Mesenchymal stem cell (in vitro differentiated cells and primary cell): ENCODE data around the gene C12orf50. TPM values are rescaled to one million over a fixed set of nuclear protein-coding genes. Genes with fewer than 3 reads are reported as not detected.

Experiments used
- DNase-seq: peaks from one replicate; pipeline ENCODE4 v3.0.0-alpha.2; 2013
- H2AFZ ChIP-seq: one replicate; pipeline ENCODE4 v1.6.1; 2013; ENCODE audit warnings: low read depth, mild to moderate bottlenecking, control low read depth, inconsistent platforms, low read length, moderate library complexity
- H2AK5ac ChIP-seq: 2 replicates; pipeline ENCODE4 v1.6.1; 2013; ENCODE audit warnings: low read length, moderate library complexity, mild to moderate bottlenecking, inconsistent platforms; ENCODE audit not compliant: severe bottlenecking
- H2BK120ac ChIP-seq: one replicate; pipeline ENCODE4 v1.6.1; 2013; ENCODE audit warnings: low read depth, mild to moderate bottlenecking, inconsistent platforms, low read length, moderate library complexity
- H2BK12ac ChIP-seq, 2 experiments: one replicate each; pipeline ENCODE4 v1.6.1; 2013; ENCODE audit warnings: inconsistent platforms in 2 of 2, low read length in 2 of 2, mild to moderate bottlenecking in 2 of 2, moderate library complexity in 2 of 2, control low read depth in 1 of 2
- H2BK15ac ChIP-seq: one replicate; pipeline ENCODE4 v1.6.1; 2013; ENCODE audit warnings: mild to moderate bottlenecking, low read depth, inconsistent platforms; ENCODE audit not compliant: poor library complexity, severe bottlenecking
- H2BK5ac ChIP-seq: 2 replicates; pipeline ENCODE4 v1.6.1; 2013; ENCODE audit warnings: low read depth, mild to moderate bottlenecking, low read length, control low read depth, inconsistent platforms; ENCODE audit not compliant: poor library complexity, severe bottlenecking
- H3K14ac ChIP-seq, 2 experiments: one replicate each; pipeline ENCODE4 v1.6.1; 2013; ENCODE audit warnings: inconsistent platforms in 2 of 2, low read length in 2 of 2, control low read depth in 1 of 2, mild to moderate bottlenecking in 1 of 2, moderate library complexity in 1 of 2
- H3K18ac ChIP-seq, 2 experiments: one replicate each; pipeline ENCODE4 v1.6.1; 2013; ENCODE audit warnings: inconsistent platforms in 2 of 2, low read length in 2 of 2, control low read depth in 1 of 2, low read depth in 1 of 2, mild to moderate bottlenecking in 1 of 2
- H3K23ac ChIP-seq, 2 experiments: one replicate each; pipeline ENCODE4 v1.6.1; 2013; ENCODE audit warnings: inconsistent platforms in 2 of 2, low read length in 2 of 2, mild to moderate bottlenecking in 2 of 2, moderate library complexity in 2 of 2, control low read depth in 1 of 2
- H3K27ac ChIP-seq: 2 replicates; pipeline ENCODE4 v1.5.1; 2013; ENCODE audit warnings: mild to moderate bottlenecking, moderate library complexity, low read length, control low read depth, inconsistent platforms; ENCODE audit not compliant: poor library complexity, severe bottlenecking
- H3K27me3 ChIP-seq, 2 experiments: 2 replicates each; pipeline versions ENCODE4 v1.6.1 to v1.7.0; 2013; ENCODE audit warnings: low read length in 2 of 2, mild to moderate bottlenecking in 2 of 2, moderate library complexity in 2 of 2, control low read depth in 1 of 2, inconsistent platforms in 1 of 2; ENCODE audit not compliant: control insufficient read depth in 1 of 2, insufficient read depth in 1 of 2
- H3K36me3 ChIP-seq, 2 experiments: 2 replicates each; pipeline versions ENCODE4 v1.6.1 to v1.7.0; 2013; ENCODE audit warnings: low read length in 2 of 2, control low read depth in 1 of 2, inconsistent platforms in 1 of 2, low read depth in 1 of 2, mild to moderate bottlenecking in 1 of 2; ENCODE audit not compliant: insufficient read depth in 2 of 2, control insufficient read depth in 1 of 2
- H3K4ac ChIP-seq, 2 experiments: one replicate each; pipeline ENCODE4 v1.6.1; 2013; ENCODE audit warnings: inconsistent platforms in 2 of 2, low read length in 2 of 2, mild to moderate bottlenecking in 2 of 2, moderate library complexity in 2 of 2, control low read depth in 1 of 2, low read depth in 1 of 2
- H3K4me1 ChIP-seq: 2 replicates; pipeline ENCODE4 v1.6.1; 2013; ENCODE audit warnings: low read depth, low read length, control low read depth; ENCODE audit not compliant: control insufficient read depth, insufficient read depth
- H3K4me2 ChIP-seq: 2 replicates; pipeline ENCODE4 v1.6.1; 2013; ENCODE audit warnings: low read length, mild to moderate bottlenecking, inconsistent platforms; ENCODE audit not compliant: poor library complexity, severe bottlenecking
- H3K4me3 ChIP-seq, 2 experiments: 2 replicates each; pipeline versions ENCODE4 v1.5.1 to v1.7.0; 2013; ENCODE audit warnings: low read length in 2 of 2, mild to moderate bottlenecking in 2 of 2, control low read depth in 1 of 2, low read depth in 1 of 2; ENCODE audit not compliant: insufficient read depth in 1 of 2
- H3K79me1 ChIP-seq: replicated peaks from 2 replicates; pipeline ENCODE4 v1.6.1; 2013; ENCODE audit warnings: mild to moderate bottlenecking, control low read depth, low read length, inconsistent platforms; ENCODE audit not compliant: poor library complexity, severe bottlenecking
- H3K9ac ChIP-seq: 2 replicates; pipeline ENCODE4 v1.7.0; 2013; ENCODE audit warnings: mild to moderate bottlenecking, low read length, moderate library complexity
- H3K9me3 ChIP-seq: 2 replicates; pipeline ENCODE4 v1.7.0; 2013; ENCODE audit warnings: mild to moderate bottlenecking, low read length; ENCODE audit not compliant: control insufficient read depth
- H4K8ac ChIP-seq: one replicate; pipeline ENCODE4 v1.6.1; 2013; ENCODE audit warnings: inconsistent platforms, mild to moderate bottlenecking, low read length, moderate library complexity
- H4K91ac ChIP-seq: one replicate; pipeline ENCODE4 v1.6.1; 2013; ENCODE audit warnings: mild to moderate bottlenecking, low read length, inconsistent platforms
- WGBS: methylation state at CpG from one replicate; pipeline ENCODE4 v1.1.7; 2013; ENCODE audit warnings: mixed read lengths; 5-methylcytosine and 5-hydroxymethylcytosine counted together
- polyA plus RNA-seq, 2 experiments: library from polyadenylated mRNA; stranded (reverse); fragments of 200-250 nt; gene quantifications; one replicate each; pipeline ENCODE4 v1.2.3, GENCODE V29; 2013

The C12orf50 gene, protein sequence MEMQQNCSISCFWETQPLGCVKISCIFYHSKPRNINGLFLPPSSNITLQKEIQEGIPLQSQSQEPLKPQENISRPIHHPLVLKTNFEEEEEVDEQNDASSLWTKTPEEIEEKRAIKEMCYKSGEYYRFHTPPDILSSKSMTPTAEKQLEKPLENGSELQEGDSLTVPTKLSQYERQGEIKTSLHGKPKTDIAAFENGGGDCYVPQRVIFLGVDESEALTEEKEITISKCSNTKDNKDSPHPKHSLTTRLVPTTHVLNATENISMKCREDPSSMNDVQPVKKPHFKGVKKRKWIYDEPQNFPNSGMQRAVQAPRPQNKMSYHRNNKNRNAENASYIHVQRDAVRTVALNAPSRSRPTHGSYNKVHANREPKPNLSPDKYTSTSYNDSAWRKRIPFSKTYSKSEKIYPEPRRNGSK
- polyA plus RNA-seq (2013, experiment 1 of 2) = 0.04 TPM
- 0.01 TPM for polyA plus RNA-seq (2013, experiment 2 of 2)

DNA sequence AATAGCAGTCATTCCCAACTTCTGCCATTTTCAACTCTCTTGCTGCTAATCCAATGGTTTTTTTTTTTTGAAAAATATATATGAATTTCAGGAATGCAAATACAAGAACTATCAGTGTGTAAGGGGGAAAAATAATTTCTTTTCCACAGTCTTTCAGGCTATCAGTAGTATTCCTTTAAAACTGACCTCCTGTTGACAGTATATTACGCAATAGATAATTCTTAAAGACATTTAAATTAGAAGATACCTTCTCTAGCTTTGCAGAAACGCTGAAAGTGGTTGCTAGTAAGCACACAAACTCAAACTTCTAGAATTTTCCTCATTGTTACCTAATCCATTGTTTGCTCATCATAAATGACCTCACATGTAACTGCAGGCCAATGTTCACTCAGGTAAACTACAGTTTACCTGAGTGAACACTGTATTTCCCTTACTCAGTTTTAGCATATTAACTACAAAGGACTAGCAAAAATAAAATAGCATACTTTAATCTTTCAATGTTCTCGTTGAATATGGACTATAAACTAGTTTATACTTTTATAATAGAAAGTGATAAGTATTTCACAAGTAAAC lies at the start of gene C12orf50:
TSS of gene C12orf50 (minus strand) at position 309 of the 573 bp plus-strand sequence. CDS start 2,439 bp downstream, outside the sequence.
- H3K4me1 ChIP-seq = no peaks in the 10 kb centered on the region
- no peak within 1 kb of the TSS for H3K18ac ChIP-seq
- DNase-seq = no peak
- H2BK15ac ChIP-seq = no peak within 1 kb of the TSS
- no peaks in the 10 kb centered on the region for H3K79me1 ChIP-seq
- H3K36me3 ChIP-seq = no peaks in the 10 kb centered on the region
- H2BK12ac ChIP-seq = no peak within 1 kb of the TSS
- no peak within 1 kb of the TSS for H2AFZ ChIP-seq
- no peak within 1 kb of the TSS for H3K4me3 ChIP-seq
- H2BK5ac ChIP-seq = no peak within 1 kb of the TSS
- 84% methylated on average over 2 of the region's 3 CpGs for WGBS
- H3K23ac ChIP-seq = no peak within 1 kb of the TSS
- no peaks in the 10 kb centered on the region for H3K9me3 ChIP-seq
- no peak within 1 kb of the TSS for H3K27ac ChIP-seq
- H3K9ac ChIP-seq = no peak within 1 kb of the TSS
- H3K4me2 ChIP-seq = no peak within 1 kb of the TSS
- no peak within 1 kb of the TSS for H3K4ac ChIP-seq
- H3K27me3 ChIP-seq = no peaks in the 10 kb centered on the region
- H2AK5ac ChIP-seq = no peak within 1 kb of the TSS
- H4K8ac ChIP-seq = no peak within 1 kb of the TSS
- H4K91ac ChIP-seq = no peak within 1 kb of the TSS
- no peak within 1 kb of the TSS for H2BK120ac ChIP-seq
- no peak within 1 kb of the TSS for H3K14ac ChIP-seq

DNA sequence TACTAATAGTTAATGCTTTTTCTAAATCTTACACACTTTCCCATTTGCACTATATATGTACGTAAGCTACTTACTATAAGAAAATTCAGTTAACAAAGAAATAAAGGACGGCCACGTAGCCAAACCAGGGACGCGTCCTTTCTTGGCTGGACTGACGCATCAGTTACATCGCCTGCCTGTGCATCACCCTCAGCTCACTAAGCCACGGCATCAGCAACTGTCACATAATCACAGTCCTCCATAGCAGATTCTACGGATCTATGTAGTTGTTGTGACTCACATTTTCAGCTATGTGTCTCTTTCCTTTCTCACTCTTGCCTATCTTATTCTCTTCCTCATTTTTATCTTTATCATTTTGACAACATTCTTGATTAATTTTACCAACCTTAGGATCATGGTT lies 38.1 kb upstream of the C12orf50 start:
- H2BK5ac ChIP-seq = no peak overlapping the region
- 95% methylated on average over 9 of the region's 9 CpGs for WGBS

GRCh38 chr12:88063375-88063774 lies 34.2 kb upstream of the C12orf50 start:
- Histone ChIP-seq H3K14ac (no peak overlapping the region), H3K4me2 (no peak overlapping the region), H3K4me1 (peaks cover under 1% of the 10 kb centered on the region), H2AK5ac (no peak overlapping the region), H3K4me3 (no peak overlapping the region), H3K36me3 (peaks cover 4 to 52% of the 10 kb centered on the region in 2 experiments), H3K27ac (no peak overlapping the region), H3K4ac (no peak overlapping the region), H2BK5ac (no peak overlapping the region), H3K9ac (no peak overlapping the region), H4K8ac (no peak overlapping the region), H2BK120ac (no peak overlapping the region), H3K27me3 (no peaks in the 10 kb centered on the region), H2AFZ (no peak overlapping the region), H3K18ac (no peak overlapping the region), H3K9me3 (no peaks in the 10 kb centered on the region), H3K23ac (no peak overlapping the region), H2BK15ac (no peak overlapping the region), H4K91ac (no peak overlapping the region), H3K79me1 (no peaks in the 10 kb centered on the region), H2BK12ac (no peak overlapping the region)
- WGBS = no CpG with 5 or more reads among the region's 2 CpGs
- DNase-seq = peak; percentile 70

More for the DNA sequence above, 38.1 kb upstream of the C12orf50 start:
- no peak overlapping the region for H3K23ac ChIP-seq
- H2BK15ac ChIP-seq = no peak overlapping the region
- H3K4me1 ChIP-seq = no peaks in the 10 kb centered on the region
- H2AK5ac ChIP-seq = no peak overlapping the region
- H2AFZ ChIP-seq = no peak overlapping the region
- no peak overlapping the region for H3K4ac ChIP-seq
- H2BK120ac ChIP-seq = no peak overlapping the region
- no peak overlapping the region for H3K18ac ChIP-seq
- H3K27ac ChIP-seq = no peak overlapping the region
- no peaks in the 10 kb centered on the region for H3K79me1 ChIP-seq
- H3K14ac ChIP-seq = no peak overlapping the region
- H3K4me2 ChIP-seq = no peak overlapping the region
- no peaks in the 10 kb centered on the region for H3K9me3 ChIP-seq
- no peak for DNase-seq
- H4K8ac ChIP-seq = no peak overlapping the region
- no peak overlapping the region for H4K91ac ChIP-seq
- no peaks in the 10 kb centered on the region for H3K27me3 ChIP-seq
- H2BK12ac ChIP-seq = no peak overlapping the region
- no peak overlapping the region for H3K4me3 ChIP-seq
- peaks cover 0 to 61% of the 10 kb centered on the region in 2 experiments for H3K36me3 ChIP-seq
- H3K9ac ChIP-seq = no peak overlapping the region

- no peak overlapping the region for H2AK5ac ChIP-seq
- no peak overlapping the region for H3K27ac ChIP-seq
- H2BK120ac ChIP-seq = no peak overlapping the region
- no peak overlapping the region for H2BK5ac ChIP-seq
- 100% methylated on average over 1 of the region's 1 CpG for WGBS
- H2AFZ ChIP-seq = no peak overlapping the region
- H3K4me1 ChIP-seq = peaks cover 3% of the 10 kb centered on the region
- no peaks in the 10 kb centered on the region for H3K27me3 ChIP-seq
- no peak overlapping the region for H3K4me2 ChIP-seq
- H3K23ac ChIP-seq = no peak overlapping the region
- no peak overlapping the region for H3K4ac ChIP-seq
- no peaks in the 10 kb centered on the region for H3K9me3 ChIP-seq
- H3K4me3 ChIP-seq = no peak overlapping the region
- no peak overlapping the region for H3K9ac ChIP-seq
- peaks cover 4 to 55% of the 10 kb centered on the region in 2 experiments for H3K36me3 ChIP-seq
- DNase-seq = no peak
- H3K79me1 ChIP-seq = no peaks in the 10 kb centered on the region
- no peak overlapping the region for H2BK12ac ChIP-seq
- no peak overlapping the region for H2BK15ac ChIP-seq
- no peak overlapping the region for H4K8ac ChIP-seq
- H3K18ac ChIP-seq = no peak overlapping the region
- H4K91ac ChIP-seq = no peak overlapping the region
- H3K14ac ChIP-seq = no peak overlapping the region
Measured at GRCh38 chr12:88062474-88062873, 33.3 kb upstream of the C12orf50 start.
